K562 (cell line): ENCODE measurements around the gene RBM28. TPM values are rescaled to one million over a fixed set of nuclear protein-coding genes. Genes with fewer than 3 reads are reported as not detected.

Experiments used
- ATAC-seq: fragments of 200-7000 bp; cut with Tn5 transposase; 3 replicates; pipeline ENCODE4 v1.9.1; 2020; ENCODE audit warnings: moderate library complexity
- BruUV-seq: library from RNA; stranded (reverse); fragments of 400-500 nt; replicated peaks from 2 replicates; lab custom pipeline; 2021; lab: Mats Ljungman, UMichigan
- CTCF ChIA-PET: fragments of 300-600 bp; formaldehyde crosslinking; extraction: SDS; loops from one replicate; lab custom pipeline; 2021; ENCODE audit warnings: low intra/inter-chr PET ratio; lab: Yijun Ruan, JAX
- POLR2A ChIA-PET: fragments of 300-600, 350-650 bp; sonication (Branson Sonifier 250); formaldehyde crosslinking; extraction: SDS; loops from one replicate; lab custom pipeline; 2021; ENCODE audit warnings: antibody characterized with exemption, inconsistent platforms; lab: Yijun Ruan, JAX
- DNase-seq, 4 experiments: peaks; one replicate each; pipeline versions ENCODE4 v3.0.0 to v3.0.0-alpha.2; 2011 to 2018; ENCODE audit warnings: low spot score in 3 of 4, mixed read lengths in 3 of 4; ENCODE audit errors: extremely low read depth in 1 of 4
- FAIRE-seq: peaks from 2 replicates; lab custom pipeline; 2011; peaks lifted over from hg19 to GRCh38; lab: Jason Lieb, UNC
- H2AFZ ChIP-seq: 2 replicates; pipeline ENCODE4 v1.6.0; 2011; ENCODE audit warnings: low read depth, low read length, control low read depth, inconsistent platforms
- H3K27ac ChIP-seq: fragments of 200-600 bp; 3 replicates; pipeline ENCODE4 v1.8.0; 2011; ENCODE audit warnings: low read depth, mild to moderate bottlenecking, control low read depth, inconsistent platforms, low read length, moderate library complexity, mixed read lengths; ENCODE audit errors: extremely low read depth
- H3K27me3 ChIP-seq, 2 experiments: fragments of 300-600 bp in 1 of 2; 2 replicates in 1 of 2; 3 replicates in 1 of 2; pipeline versions ENCODE4 v1.6.0 to v1.8.0; 2011; ENCODE audit warnings: inconsistent platforms in 2 of 2, low read length in 2 of 2, mild to moderate bottlenecking in 1 of 2, mixed read lengths in 1 of 2, moderate library complexity in 1 of 2; ENCODE audit not compliant: control insufficient read depth in 2 of 2, insufficient read depth in 2 of 2
- H3K36me3 ChIP-seq: fragments of 300-600 bp; 3 replicates; pipeline ENCODE4 v1.8.0; 2011; ENCODE audit warnings: mild to moderate bottlenecking, low read length, inconsistent platforms; ENCODE audit not compliant: control insufficient read depth, insufficient read depth
- H3K4me1 ChIP-seq, 2 experiments: fragments of 200-600 bp in 1 of 2; replicated peaks in 1 of 2; 2 replicates in 1 of 2; 3 replicates in 1 of 2; pipeline versions ENCODE4 v1.5.1 to v1.8.0; 2011; ENCODE audit warnings: inconsistent platforms in 2 of 2, low read length in 2 of 2, mild to moderate bottlenecking in 1 of 2, mixed read lengths in 1 of 2, moderate library complexity in 1 of 2; ENCODE audit not compliant: control insufficient read depth in 2 of 2, insufficient read depth in 2 of 2
- H3K4me2 ChIP-seq: 2 replicates; pipeline ENCODE4 v1.6.1; 2011; ENCODE audit warnings: low read length, control low read depth, inconsistent platforms, mixed read lengths; ENCODE audit not compliant: insufficient read depth
- H3K4me3 ChIP-seq: fragments of 200-600 bp; sonication (generic), shearing (Covaris generic); 2 replicates; pipeline ENCODE4 v1.5.1; 2016; ENCODE audit warnings: control low read depth, inconsistent platforms
- H3K79me2 ChIP-seq: fragments of 200-600 bp; 3 replicates; pipeline ENCODE4 v1.8.0; 2011; ENCODE audit warnings: low read length, inconsistent platforms; ENCODE audit not compliant: control insufficient read depth, insufficient read depth
- H3K9ac ChIP-seq, 2 experiments: 2 replicates each; pipeline versions ENCODE4 v1.6.0 to v1.6.1; 2011; ENCODE audit warnings: low read depth in 2 of 2, low read length in 2 of 2, control low read depth in 1 of 2, inconsistent platforms in 1 of 2, mild to moderate bottlenecking in 1 of 2, mixed read lengths in 1 of 2; ENCODE audit not compliant: insufficient read depth in 1 of 2
- H3K9me1 ChIP-seq: one replicate; pipeline ENCODE4 v1.6.0; 2011; ENCODE audit warnings: inconsistent platforms, mild to moderate bottlenecking, low read length, moderate library complexity; ENCODE audit not compliant: control insufficient read depth, insufficient read depth
- H3K9me3 ChIP-seq: replicated peaks from 2 replicates; pipeline ENCODE4 v1.5.1; 2011; ENCODE audit warnings: low read depth, low read length, inconsistent platforms; ENCODE audit not compliant: control insufficient read depth, insufficient read depth
- H4K20me1 ChIP-seq: replicated peaks from 2 replicates; pipeline ENCODE4 v1.6.1; 2011; ENCODE audit warnings: low read length, inconsistent platforms, mixed read lengths; ENCODE audit not compliant: control insufficient read depth, insufficient read depth
- KDM4B ChIP-seq, 2 experiments: fragments of 450-650 bp in 1 of 2; sonication (generic) in 1 of 2; IDR thresholded peaks; 2 replicates each; pipeline ENCODE4 v1.6.1; 2016 to 2017; ENCODE audit warnings: borderline replicate concordance in 2 of 2, antibody characterized with exemption in 1 of 2, low read depth in 1 of 2, mild to moderate bottlenecking in 1 of 2
- MXI1 ChIP-seq: IDR thresholded peaks from 2 replicates; pipeline ENCODE4 v1.6.1; 2011; ENCODE audit warnings: low read depth, mild to moderate bottlenecking, improper control_type of control experiment, low read length
- RBM17 ChIP-seq: fragments of 200-400 bp; formaldehyde crosslinking; IDR thresholded peaks from 2 replicates; pipeline ENCODE4 v1.6.1; 2017; ENCODE audit warnings: low read depth, mild to moderate bottlenecking, low read length, borderline replicate concordance
- RBM39 ChIP-seq: fragments of 200-400 bp; formaldehyde crosslinking; optimal IDR thresholded peaks from 2 replicates; pipeline ENCODE3; 2018; ENCODE audit warnings: low read depth, low read length
- STAT5B ChIP-seq: fragments of 250-450 bp; sonication (Bioruptor Pico); IDR thresholded peaks from 2 replicates; pipeline ENCODE4 v1.8.0; 2021; ENCODE audit warnings: mild to moderate bottlenecking, inconsistent platforms
- ZNF134 ChIP-seq: fragments of 250-450 bp; sonication (Bioruptor Pico); conservative IDR thresholded peaks from 2 replicates; pipeline ENCODE4 v1.4.0; 2020
- ZNF778 ChIP-seq: fragments of 450-650 bp; formaldehyde crosslinking; IDR thresholded peaks from 2 replicates; pipeline ENCODE4 v1.4.0; 2020; ENCODE audit warnings: mild to moderate bottlenecking, moderate library complexity
- WGBS: fragments of 100-300 bp; shearing (Covaris generic); methylation state at CpG from one replicate; pipeline ENCODE4 v1.1.6; 2016; ENCODE audit warnings: low coverage, mixed read lengths; ENCODE audit not compliant: insufficient coverage; ENCODE audit errors: missing lambda C conversion rate; 5-methylcytosine and 5-hydroxymethylcytosine counted together
- in situ Hi-C: fragments of 300-500 bp; cut with MboI; formaldehyde crosslinking; loops from 4 replicates; pipeline ENCODE4 v1.15.0; 2018; ENCODE audit warnings: inconsistent platforms, mixed read lengths
- intact Hi-C: fragments of 100-400 bp; cut with micrococcal nuclease; formaldehyde crosslinking; loops from 2 replicates; pipeline ENCODE4 v1.14.2; 2022
- polyA plus RNA-seq, 8 experiments: library from polyadenylated mRNA; depleted of rRNA in 4 of 8; stranded (reverse) in 5 of 8; unstranded in 3 of 8; fragments of >200 nt; fragmentation: Nextera tagmentation in 2 of 8; fragmentation: Illumina TruSeq in 1 of 8; extraction: Ambion mirVana in 2 of 8; extraction: Trizol in 1 of 8; gene quantifications; 2 replicates each; pipeline versions ENCODE4 v1.2.1 to v1.2.3, GENCODE V29; 2011 to 2014; ENCODE audit warnings: inconsistent platforms in 1 of 8, missing spikeins in 1 of 8
- total RNA-seq, 7 experiments: library from RNA; depleted of rRNA in 6 of 7; stranded (reverse); fragments of >200 nt in 6 of 7; fragmentation: Illumina TruSeq in 2 of 7; extraction: Trizol in 2 of 7; gene quantifications; 2 replicates each; pipeline versions ENCODE4 v1.2.1 to v1.2.3, GENCODE V29; 2011 to 2021; ENCODE audit warnings: low replicate concordance in 1 of 7

The RBM28 gene
- total and polyA plus RNA-seq, 9 of the 15 experiments (the other 6 are each of a cell fraction or from before 2014, with no cell fraction given), result 65.8 to 213 (median 138) TPM

DNA sequence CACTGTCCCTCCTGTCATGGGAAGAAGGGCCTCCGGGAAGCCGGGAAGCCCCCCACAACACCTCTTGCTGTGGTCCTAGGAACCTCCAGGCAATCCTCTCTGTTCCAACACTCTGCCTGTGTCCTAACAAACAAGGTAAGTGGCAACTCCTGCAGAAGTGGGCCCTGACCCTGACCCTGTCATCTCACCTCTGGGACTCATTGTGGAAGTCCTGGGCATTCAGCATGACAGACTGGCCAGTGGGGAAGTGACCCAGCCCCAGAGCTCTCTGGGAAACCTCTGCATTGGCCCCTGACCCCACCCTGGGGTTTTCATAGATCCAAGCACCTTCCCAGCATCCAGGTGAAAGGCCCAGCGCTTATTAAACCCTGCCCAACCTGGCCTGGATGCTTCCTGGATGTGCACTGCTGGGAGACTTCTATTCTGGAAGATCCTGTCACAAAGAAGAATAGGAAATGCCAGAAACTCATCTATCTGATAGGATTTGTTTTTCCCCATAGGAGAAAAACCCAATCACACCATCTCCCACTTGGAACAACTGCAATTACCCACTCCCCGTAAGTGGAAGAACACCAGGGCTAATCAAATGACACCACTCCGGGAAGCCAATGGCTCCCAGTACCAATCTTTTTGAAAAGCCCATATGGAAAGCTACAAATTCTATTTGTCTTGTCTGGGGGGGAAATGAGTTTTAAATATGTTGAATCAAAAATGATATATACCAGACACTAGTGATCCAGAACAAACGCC lies 78.4 kb downstream of the RBM28 start (continued):
- TF ChIP-seq KDM4B (IDR thresholded peaks at IDR 0.05; ENCODE audit: borderline replicate concordance in 2 of 2, low read depth in 1 of 2), result no peak
- no peak for TF ChIP-seq MXI1
- no peak for TF ChIP-seq RBM39
- TF ChIP-seq STAT5B (CRISPR knock-in tag), result no peak
- no peak for TF ChIP-seq ZNF778 (CRISPR knock-in tag)

GRCh38 chr7:128264477-128264876 lies 79.2 kb downstream of the RBM28 start:
- H2AFZ ChIP-seq, result no peak overlapping the region
- no peak overlapping the region for H3K9ac ChIP-seq
- H3K9me3 ChIP-seq, result no peaks in the 10 kb centered on the region
- WGBS, result 5% methylated on average over 2 of the region's 2 CpGs
- no peak for TF ChIP-seq RBM17
- 0 out of 2 replicates have a peak, but pooled peaks have one; percentile 7 for TF ChIP-seq ZNF134 (CRISPR knock-in tag)
- H4K20me1 ChIP-seq, result no peaks in the 10 kb centered on the region
- H3K9me1 ChIP-seq, result no peaks in the 10 kb centered on the region
- ChIA-PET POLR2A (no interaction called here), CTCF (no interaction called here)
- H3K4me2 ChIP-seq, result no peak overlapping the region
- peaks cover 12 to 15% of the 10 kb centered on the region in 2 experiments for H3K4me1 ChIP-seq
- peaks cover 6 to 36% of the 10 kb centered on the region in 2 experiments; a peak in 4 of 5 replicates for H3K27me3 ChIP-seq
- H3K36me3 ChIP-seq, result no peaks in the 10 kb centered on the region
- intact Hi-C loops, result no loop called here
- ATAC-seq (no peak), DNase-seq (no peak), FAIRE-seq (no peak)
- no peak overlapping the region for H3K4me3 ChIP-seq
- no TSS peak for BruUV-seq
- H3K79me2 ChIP-seq, result no peaks in the 10 kb centered on the region
- in situ Hi-C loops, result no loop called here
- H3K27ac ChIP-seq, result no peak overlapping the region
